Panc1 (cell line): Measurements from ENCODE around the gene PATJ. TPM values are rescaled to one million over a fixed set of nuclear protein-coding genes. Genes with fewer than 3 reads are reported as not detected.

ENCODE experiments used
- ATAC-seq: fragments of 200-7000 bp; cut with Tn5 transposase; 2 replicates; pipeline ENCODE4 v1.9.1; 2020; ENCODE audit warnings: mild to moderate bottlenecking, moderate library complexity
- BruUV-seq: library from RNA; stranded (reverse); fragments of 400-500 nt; replicated peaks from 2 replicates; lab custom pipeline; 2021; lab: Mats Ljungman, UMichigan
- CTCF ChIA-PET: fragments of 300-600 bp; sonication (Branson Sonifier 250); formaldehyde crosslinking; loops from one replicate; lab custom pipeline; 2022; ENCODE audit warnings: antibody characterized with exemption; lab: Charles Lee
- POLR2A ChIA-PET: fragments of 300-600 bp; sonication (Branson Sonifier 250); formaldehyde crosslinking; loops from one replicate; lab custom pipeline; 2022; ENCODE audit warnings: antibody characterized with exemption; lab: Charles Lee
- DNase-seq: peaks from one replicate; pipeline ENCODE4 v3.0.0-alpha.2; 2010; ENCODE audit warnings: low read depth, low spot score
- H3K27ac ChIP-seq: 2 replicates; pipeline ENCODE4 v1.5.1; 2011; ENCODE audit warnings: mild to moderate bottlenecking, low read length, inconsistent platforms
- H3K27me3 ChIP-seq: fragments of 200-500 bp; sonication (Bioruptor generic); 2 replicates; pipeline ENCODE4 v1.6.0; 2014; ENCODE audit warnings: low read length, inconsistent platforms; ENCODE audit not compliant: control insufficient read depth, insufficient read depth
- H3K36me3 ChIP-seq: fragments of 200-500 bp; sonication (Bioruptor generic); 2 replicates; pipeline ENCODE4 v1.5.1; 2014; ENCODE audit warnings: inconsistent platforms, mild to moderate bottlenecking, low read length, moderate library complexity; ENCODE audit not compliant: control insufficient read depth, insufficient read depth
- H3K4me1 ChIP-seq: 2 replicates; pipeline ENCODE4 v1.5.1; 2011; ENCODE audit warnings: inconsistent platforms, mild to moderate bottlenecking, low read length, moderate library complexity; ENCODE audit not compliant: control insufficient read depth, insufficient read depth
- H3K4me3 ChIP-seq, 2 experiments: 2 replicates each; pipeline ENCODE4 v1.5.1; 2011 to 2012; ENCODE audit warnings: low read depth in 2 of 2, low read length in 2 of 2, mild to moderate bottlenecking in 2 of 2, inconsistent platforms in 1 of 2, moderate library complexity in 1 of 2
- H3K9me3 ChIP-seq: fragments of 200-500 bp; sonication (Bioruptor generic); 2 replicates; pipeline ENCODE4 v1.5.1; 2014; ENCODE audit warnings: low read depth, mild to moderate bottlenecking, inconsistent platforms, low read length, moderate library complexity; ENCODE audit not compliant: control insufficient read depth, insufficient read depth
- POLR2AphosphoS5 ChIP-seq: IDR thresholded peaks from 2 replicates; pipeline ENCODE4 v1.6.1; 2012; ENCODE audit warnings: mild to moderate bottlenecking, low read depth, low read length, moderate library complexity
- SIN3A ChIP-seq: IDR thresholded peaks from 2 replicates; pipeline ENCODE4 v1.6.1; 2012; ENCODE audit warnings: low read depth, mild to moderate bottlenecking, low read length, moderate library complexity, borderline replicate concordance; ENCODE audit not compliant: insufficient read depth
- TCF7L2 ChIP-seq: IDR thresholded peaks from 2 replicates; pipeline ENCODE4 v1.6.1; 2011; ENCODE audit warnings: mild to moderate bottlenecking, low read depth, low read length, inconsistent platforms
- in situ Hi-C: cut with HindIII; loops from 2 replicates; pipeline ENCODE4 v1.10.0; 2016; ENCODE audit warnings: low sequenced_read_pairs, low pct_unique_long_range_greater_than_20kb
- intact Hi-C: fragments of 100-400 bp; cut with micrococcal nuclease; formaldehyde crosslinking; loops from one replicate; pipeline ENCODE4 v1.10.0; 2022; ENCODE audit not compliant: unreplicated experiment
- total RNA-seq: library from RNA; stranded (reverse); gene quantifications from one replicate; pipeline ENCODE4 v1.2.1, GENCODE V29; 2021; ENCODE audit not compliant: unreplicated experiment
- TF ChIP-seq, protein P1 (sequence below), 2 experiments: IDR thresholded peaks; 2 replicates each; pipeline ENCODE4 v1.6.1; 2011 to 2012; ENCODE audit warnings: low read depth in 2 of 2, control low read depth in 1 of 2, low read length in 1 of 2, mild to moderate bottlenecking in 1 of 2, moderate library complexity in 1 of 2; ENCODE audit not compliant: insufficient read depth in 1 of 2
- TF ChIP-seq, protein P2 (sequence below): fragments of 450-650 bp; IDR thresholded peaks from 2 replicates; pipeline ENCODE4 v1.5.1; 2017; ENCODE audit warnings: mild to moderate bottlenecking

Gene PATJ
- total RNA-seq, 1 experiment from 2014 or later = 36.2 TPM

DNA sequence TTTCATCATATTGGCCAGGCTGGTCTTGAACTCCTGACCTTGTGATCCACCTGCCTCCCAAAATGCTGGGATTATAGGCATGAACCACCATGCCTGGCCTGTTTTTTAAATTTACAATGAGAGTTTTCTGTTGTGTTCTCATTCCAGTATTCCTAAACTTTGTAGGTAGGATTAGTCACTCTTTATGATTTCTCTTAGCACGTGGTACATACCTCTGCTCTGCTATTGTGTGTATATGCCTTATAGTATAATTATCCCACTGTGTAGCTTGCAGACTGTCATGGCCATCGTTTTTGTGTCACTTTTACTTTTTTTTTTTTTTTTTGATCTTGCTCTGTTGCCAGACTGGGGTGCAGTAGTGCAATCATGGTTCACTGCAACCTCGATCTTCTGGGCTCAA lies 14.5 kb downstream of the PATJ start:
- ATAC-seq (no peak), DNase-seq (no peak)
- intact Hi-C loops (no loop called here), in situ Hi-C loops (no loop called here)
- Histone ChIP-seq H3K4me3 (no peak overlapping the region), H3K9me3 (no peaks in the 10 kb centered on the region), H3K27ac (no peak overlapping the region), H3K27me3 (no peaks in the 10 kb centered on the region), H3K36me3 (no peaks in the 10 kb centered on the region), H3K4me1 (peaks cover 16% of the 10 kb centered on the region; the same call in 1 of the 2 replicates)
- TF ChIP-seq, protein P1, sequence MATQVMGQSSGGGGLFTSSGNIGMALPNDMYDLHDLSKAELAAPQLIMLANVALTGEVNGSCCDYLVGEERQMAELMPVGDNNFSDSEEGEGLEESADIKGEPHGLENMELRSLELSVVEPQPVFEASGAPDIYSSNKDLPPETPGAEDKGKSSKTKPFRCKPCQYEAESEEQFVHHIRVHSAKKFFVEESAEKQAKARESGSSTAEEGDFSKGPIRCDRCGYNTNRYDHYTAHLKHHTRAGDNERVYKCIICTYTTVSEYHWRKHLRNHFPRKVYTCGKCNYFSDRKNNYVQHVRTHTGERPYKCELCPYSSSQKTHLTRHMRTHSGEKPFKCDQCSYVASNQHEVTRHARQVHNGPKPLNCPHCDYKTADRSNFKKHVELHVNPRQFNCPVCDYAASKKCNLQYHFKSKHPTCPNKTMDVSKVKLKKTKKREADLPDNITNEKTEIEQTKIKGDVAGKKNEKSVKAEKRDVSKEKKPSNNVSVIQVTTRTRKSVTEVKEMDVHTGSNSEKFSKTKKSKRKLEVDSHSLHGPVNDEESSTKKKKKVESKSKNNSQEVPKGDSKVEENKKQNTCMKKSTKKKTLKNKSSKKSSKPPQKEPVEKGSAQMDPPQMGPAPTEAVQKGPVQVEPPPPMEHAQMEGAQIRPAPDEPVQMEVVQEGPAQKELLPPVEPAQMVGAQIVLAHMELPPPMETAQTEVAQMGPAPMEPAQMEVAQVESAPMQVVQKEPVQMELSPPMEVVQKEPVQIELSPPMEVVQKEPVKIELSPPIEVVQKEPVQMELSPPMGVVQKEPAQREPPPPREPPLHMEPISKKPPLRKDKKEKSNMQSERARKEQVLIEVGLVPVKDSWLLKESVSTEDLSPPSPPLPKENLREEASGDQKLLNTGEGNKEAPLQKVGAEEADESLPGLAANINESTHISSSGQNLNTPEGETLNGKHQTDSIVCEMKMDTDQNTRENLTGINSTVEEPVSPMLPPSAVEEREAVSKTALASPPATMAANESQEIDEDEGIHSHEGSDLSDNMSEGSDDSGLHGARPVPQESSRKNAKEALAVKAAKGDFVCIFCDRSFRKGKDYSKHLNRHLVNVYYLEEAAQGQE (IDR thresholded peaks at IDR 0.05; ENCODE audit: insufficient read depth in 1 of 2, low read depth in 2 of 2, low read length in 1 of 2) = no peak
- TF ChIP-seq, protein P2, sequence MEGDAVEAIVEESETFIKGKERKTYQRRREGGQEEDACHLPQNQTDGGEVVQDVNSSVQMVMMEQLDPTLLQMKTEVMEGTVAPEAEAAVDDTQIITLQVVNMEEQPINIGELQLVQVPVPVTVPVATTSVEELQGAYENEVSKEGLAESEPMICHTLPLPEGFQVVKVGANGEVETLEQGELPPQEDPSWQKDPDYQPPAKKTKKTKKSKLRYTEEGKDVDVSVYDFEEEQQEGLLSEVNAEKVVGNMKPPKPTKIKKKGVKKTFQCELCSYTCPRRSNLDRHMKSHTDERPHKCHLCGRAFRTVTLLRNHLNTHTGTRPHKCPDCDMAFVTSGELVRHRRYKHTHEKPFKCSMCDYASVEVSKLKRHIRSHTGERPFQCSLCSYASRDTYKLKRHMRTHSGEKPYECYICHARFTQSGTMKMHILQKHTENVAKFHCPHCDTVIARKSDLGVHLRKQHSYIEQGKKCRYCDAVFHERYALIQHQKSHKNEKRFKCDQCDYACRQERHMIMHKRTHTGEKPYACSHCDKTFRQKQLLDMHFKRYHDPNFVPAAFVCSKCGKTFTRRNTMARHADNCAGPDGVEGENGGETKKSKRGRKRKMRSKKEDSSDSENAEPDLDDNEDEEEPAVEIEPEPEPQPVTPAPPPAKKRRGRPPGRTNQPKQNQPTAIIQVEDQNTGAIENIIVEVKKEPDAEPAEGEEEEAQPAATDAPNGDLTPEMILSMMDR = no peak
- TF ChIP-seq TCF7L2 (no peak), SIN3A (no peak), POLR2AphosphoS5 (no peak)
- ChIA-PET CTCF (no interaction called here), POLR2A (no interaction called here)
- no TSS peak for BruUV-seq

DNA sequence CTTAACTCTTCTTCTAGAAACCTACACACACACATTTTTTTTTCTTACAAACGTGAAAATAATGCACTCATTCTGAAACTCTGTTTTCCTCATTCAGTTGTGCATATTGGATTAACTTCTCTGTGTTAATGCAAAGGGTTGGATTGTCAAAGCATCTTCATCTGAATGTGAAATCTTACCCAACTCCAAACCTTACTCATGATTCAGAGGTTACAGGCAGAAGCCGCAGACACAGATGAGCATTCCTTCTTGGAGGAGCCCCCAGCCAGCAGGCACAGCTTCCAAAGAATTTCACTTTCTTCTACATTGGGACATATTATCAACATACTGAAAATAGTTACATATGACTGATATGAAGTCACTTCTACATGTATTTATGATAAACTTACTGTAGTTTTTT lies 15.7 kb downstream of the PATJ start:
- in situ Hi-C loops = no loop called here
- Histone ChIP-seq H3K36me3 (no peaks in the 10 kb centered on the region), H3K27ac (no peak overlapping the region), H3K9me3 (no peaks in the 10 kb centered on the region), H3K4me1 (peaks cover 12% of the 10 kb centered on the region; the same call in 1 of the 2 replicates), H3K4me3 (no peak overlapping the region), H3K27me3 (no peaks in the 10 kb centered on the region)
- CTCF ChIA-PET = no interaction called here
- POLR2A ChIA-PET = no interaction called here
- intact Hi-C loops = no loop called here
- DNase-seq (no peak), ATAC-seq (no peak)
- BruUV-seq = no TSS peak
- TF ChIP-seq POLR2AphosphoS5 = no peak
- TF ChIP-seq TCF7L2 = no peak
- no peak for TF ChIP-seq SIN3A
- TF ChIP-seq, protein P1 (IDR thresholded peaks at IDR 0.05; ENCODE audit: insufficient read depth in 1 of 2, low read depth in 2 of 2, low read length in 1 of 2) = no peak
- TF ChIP-seq, protein P2 = no peak
